SK-N-MC (cell line): ENCODE results near the gene CIAPIN1.

ENCODE experiments used
- EZH2 ChIP-seq: fragments of 200-600 bp; sonication (generic); IDR thresholded peaks from one replicate; pipeline ENCODE4 v1.6.1; 2017; ENCODE audit warnings: antibody characterized with exemption
- POLR2AphosphoS5 ChIP-seq: IDR thresholded peaks from 2 replicates; pipeline ENCODE4 v1.6.1; 2012; ENCODE audit warnings: mild to moderate bottlenecking, low read depth, low read length, borderline replicate concordance

DNA sequence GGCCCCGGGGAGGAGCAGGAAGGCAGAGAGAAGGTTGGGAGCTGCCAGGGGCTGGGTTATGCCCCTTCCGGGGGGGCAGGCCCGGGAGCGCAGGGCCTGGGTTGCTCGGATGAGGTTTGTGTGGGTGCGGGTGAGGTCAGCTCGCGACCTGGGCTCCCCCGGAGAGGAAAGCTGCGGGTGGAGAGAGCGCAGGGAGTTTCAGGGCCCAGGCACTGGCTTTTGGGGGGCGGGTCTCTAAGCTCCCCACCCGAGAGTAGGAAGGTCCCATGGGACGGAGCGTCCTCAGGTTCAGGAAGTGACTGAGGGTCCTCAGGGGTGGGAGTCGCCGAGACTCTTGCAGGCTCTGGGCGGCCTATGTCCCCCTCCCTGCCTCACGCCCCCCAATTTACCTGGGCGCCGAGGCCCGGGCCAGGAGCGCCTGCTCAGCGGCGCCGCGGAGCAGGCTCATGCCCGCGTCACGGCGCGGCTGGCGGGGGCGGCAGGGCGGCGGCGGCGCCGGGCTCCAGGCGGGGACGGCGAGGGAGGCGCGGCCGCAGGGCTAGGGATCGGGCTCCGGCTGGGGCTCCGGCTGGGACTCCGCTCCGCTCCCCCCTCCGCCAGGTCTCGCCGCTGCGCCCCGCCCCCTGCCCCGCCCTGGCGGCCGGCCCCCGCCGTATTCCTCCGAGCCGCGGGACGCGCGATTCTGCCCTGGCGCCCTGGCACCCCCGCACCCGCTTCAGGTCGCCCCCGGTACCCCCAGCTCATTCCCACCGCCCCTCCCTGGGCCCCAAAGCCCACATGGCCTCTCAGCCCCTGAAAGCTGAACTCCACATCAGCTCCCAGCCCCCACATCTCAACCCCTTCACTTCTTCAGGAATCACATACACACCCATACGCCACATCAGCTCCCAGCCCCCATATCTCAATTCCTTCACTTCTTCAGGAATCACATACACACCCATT is 39.0 kb upstream of the CIAPIN1 start, which contains the start of gene DOK4:
- TF ChIP-seq EZH2 (no peak), POLR2AphosphoS5 (no peak)
